ENCODE results near the gene ANO8. TPM values are rescaled to one million over a fixed set of nuclear protein-coding genes. Genes with fewer than 3 reads are reported as not detected.

The ANO8 gene
- total and polyA plus RNA-seq, 2 of the 8 experiments (the other 6 are each of a cell fraction or from before 2014, with no cell fraction given): 9.5 to 20.7 TPM

DNA sequence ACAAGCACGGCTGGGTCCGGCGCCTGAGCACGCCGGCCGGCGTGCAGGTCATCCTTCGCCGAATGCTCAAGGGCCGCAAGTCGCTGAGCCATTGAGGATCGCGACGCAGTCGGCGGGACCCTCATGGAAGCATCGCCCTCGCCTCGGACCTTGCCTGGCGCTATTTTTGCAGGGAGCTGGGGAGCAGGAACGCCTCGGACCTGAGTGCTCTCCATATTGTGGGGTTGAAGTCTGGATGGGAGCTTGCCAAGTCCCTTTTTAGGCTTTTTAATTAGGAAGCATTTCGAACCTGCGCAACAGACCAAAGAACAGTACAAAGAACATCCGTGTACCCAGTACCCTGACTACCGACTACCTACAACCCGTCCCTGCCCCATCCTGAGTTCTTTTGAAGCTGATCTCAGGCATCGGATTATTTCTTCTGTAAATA, 28.4 kb downstream of the ANO8 start (continued):
- TF ChIP-seq SP4 (IDR thresholded peaks at IDR 0.05; ENCODE audit: low read length) (no peak), YY1 (IDR thresholded peaks at IDR 0.05; ENCODE audit: low read depth, low read length) (0 out of 2 replicates have a peak, but pooled peaks have one; percentile 19), TAF7 (optimal IDR thresholded peaks at IDR 0.05; ENCODE audit: borderline replicate concordance, low read depth, low read length) (peak; percentile 23), SAP30 (IDR thresholded peaks at IDR 0.05; ENCODE audit: insufficient read depth, insufficient replicate concordance, low read length) (no peak), CBX5 (IDR thresholded peaks at IDR 0.05; ENCODE audit: low read depth, low read length) (no peak), SUZ12 (IDR thresholded peaks at IDR 0.05; ENCODE audit: low read length) (no peak)
- TF ChIP-seq, protein P1, sequence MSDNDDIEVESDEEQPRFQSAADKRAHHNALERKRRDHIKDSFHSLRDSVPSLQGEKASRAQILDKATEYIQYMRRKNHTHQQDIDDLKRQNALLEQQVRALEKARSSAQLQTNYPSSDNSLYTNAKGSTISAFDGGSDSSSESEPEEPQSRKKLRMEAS (IDR thresholded peaks at IDR 0.05): peak; percentile 48; the same call in 1 of the 2 replicates
- TF ChIP-seq, protein P2, sequence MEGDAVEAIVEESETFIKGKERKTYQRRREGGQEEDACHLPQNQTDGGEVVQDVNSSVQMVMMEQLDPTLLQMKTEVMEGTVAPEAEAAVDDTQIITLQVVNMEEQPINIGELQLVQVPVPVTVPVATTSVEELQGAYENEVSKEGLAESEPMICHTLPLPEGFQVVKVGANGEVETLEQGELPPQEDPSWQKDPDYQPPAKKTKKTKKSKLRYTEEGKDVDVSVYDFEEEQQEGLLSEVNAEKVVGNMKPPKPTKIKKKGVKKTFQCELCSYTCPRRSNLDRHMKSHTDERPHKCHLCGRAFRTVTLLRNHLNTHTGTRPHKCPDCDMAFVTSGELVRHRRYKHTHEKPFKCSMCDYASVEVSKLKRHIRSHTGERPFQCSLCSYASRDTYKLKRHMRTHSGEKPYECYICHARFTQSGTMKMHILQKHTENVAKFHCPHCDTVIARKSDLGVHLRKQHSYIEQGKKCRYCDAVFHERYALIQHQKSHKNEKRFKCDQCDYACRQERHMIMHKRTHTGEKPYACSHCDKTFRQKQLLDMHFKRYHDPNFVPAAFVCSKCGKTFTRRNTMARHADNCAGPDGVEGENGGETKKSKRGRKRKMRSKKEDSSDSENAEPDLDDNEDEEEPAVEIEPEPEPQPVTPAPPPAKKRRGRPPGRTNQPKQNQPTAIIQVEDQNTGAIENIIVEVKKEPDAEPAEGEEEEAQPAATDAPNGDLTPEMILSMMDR (IDR thresholded peaks at IDR 0.05; ENCODE audit: control extremely low read depth in 1 of 3, insufficient read depth in 1 of 3, low read depth in 1 of 3, low read length in 3 of 3): no peak

Measured in H1 (cell line).